ENCODE data around the gene TESK1. TPM values are rescaled to one million over a fixed set of nuclear protein-coding genes. Genes with fewer than 3 reads are reported as not detected.

The TESK1 gene
- total and polyA plus RNA-seq, 2 of the 4 experiments (the other 2 are of a cell fraction) = 3.4 to 21.0 TPM

DNA sequence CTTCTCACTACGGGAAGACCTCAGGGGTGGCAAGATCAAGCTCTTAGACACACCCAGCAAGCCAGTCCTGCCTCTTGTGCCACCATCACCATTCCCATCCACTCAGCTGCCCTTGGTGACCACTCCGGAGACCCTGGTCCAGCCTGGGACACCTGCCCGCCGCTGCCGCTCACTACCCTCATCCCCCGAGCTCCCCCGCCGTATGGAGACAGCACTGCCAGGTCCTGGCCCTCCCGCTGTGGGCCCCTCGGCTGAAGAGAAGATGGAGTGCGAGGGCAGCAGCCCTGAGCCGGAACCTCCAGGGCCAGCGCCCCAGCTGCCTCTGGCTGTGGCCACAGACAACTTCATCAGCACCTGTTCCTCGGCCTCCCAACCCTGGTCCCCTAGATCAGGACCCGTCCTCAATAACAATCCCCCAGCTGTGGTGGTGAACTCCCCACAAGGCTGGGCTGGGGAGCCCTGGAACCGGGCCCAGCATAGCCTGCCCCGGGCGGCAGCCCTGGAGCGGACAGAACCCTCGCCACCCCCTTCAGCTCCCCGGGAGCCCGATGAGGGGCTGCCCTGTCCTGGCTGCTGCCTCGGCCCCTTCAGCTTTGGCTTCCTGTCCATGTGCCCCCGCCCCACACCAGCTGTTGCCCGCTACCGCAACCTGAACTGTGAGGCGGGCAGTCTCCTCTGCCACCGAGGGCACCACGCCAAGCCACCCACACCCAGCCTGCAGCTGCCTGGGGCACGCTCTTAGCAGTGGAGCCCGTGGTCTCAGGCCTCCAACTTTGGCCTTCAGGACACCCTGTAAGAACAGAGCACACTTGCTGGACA lies 4.1 kb downstream of the TESK1 start:
- Histone ChIP-seq H2AK9ac (replicated peaks; ENCODE audit: low read depth, low read length, poor library complexity) (no peak overlapping the region), H2BK20ac (ENCODE audit: low read depth, low read length) (no peak overlapping the region), H3K9ac (ENCODE audit: low read depth, low read length) (no peak overlapping the region), H3K79me1 (ENCODE audit: low read depth in 1 of 2, low read length in 2 of 2) (peaks cover 9 to 28% of the 10 kb centered on the region in 2 experiments; a peak in 3 of 4 replicates), H3K27me3 (ENCODE audit: control insufficient read depth, insufficient read depth, low read length) (peaks cover 6% of the 10 kb centered on the region), H3K56ac (ENCODE audit: extremely low read depth, insufficient read depth, low read length) (no peak overlapping the region), H3K23ac (ENCODE audit: low read depth, low read length) (no peak overlapping the region), H4K8ac (ENCODE audit: low read depth in 2 of 2, low read length in 2 of 2) (no peak overlapping the region), H3K4me2 (ENCODE audit: low read depth, low read length) (no peak overlapping the region), H2BK15ac (ENCODE audit: low read depth, low read length) (no peak overlapping the region), H3K4ac (ENCODE audit: low read depth, low read length) (no peak overlapping the region), H2AFZ (replicated peaks; ENCODE audit: low read length, poor library complexity) (no peak overlapping the region), H3K4me3 (ENCODE audit: insufficient read depth, low read depth, low read length) (no peak overlapping the region), H4K5ac (ENCODE audit: low read depth, low read length) (no peak overlapping the region), H3K36me3 (ENCODE audit: control insufficient read depth, insufficient read depth, low read length) (peaks cover 27% of the 10 kb centered on the region), H2BK5ac (ENCODE audit: low read depth, low read length, poor library complexity, severe bottlenecking) (no peak overlapping the region), H4K91ac (ENCODE audit: insufficient read depth, low read depth, low read length) (no peak overlapping the region), H3K9me1 (ENCODE audit: insufficient read depth, low read length) (peaks cover 6% of the 10 kb centered on the region; the same call in 1 of the 2 replicates), H2BK120ac (ENCODE audit: low read depth, low read length) (no peak overlapping the region), H4K20me1 (ENCODE audit: insufficient read depth, low read length) (peaks cover 8% of the 10 kb centered on the region; the same call in 1 of the 2 replicates), H3K18ac (ENCODE audit: low read depth, low read length) (no peak overlapping the region), H3K9me3 (ENCODE audit: control insufficient read depth, insufficient read depth, low read length) (no peaks in the 10 kb centered on the region), H2AK5ac (ENCODE audit: low read depth, low read length) (no peak overlapping the region), H3K14ac (replicated peaks; ENCODE audit: low read depth, low read length) (no peak overlapping the region), H3K4me1 (ENCODE audit: control insufficient read depth, insufficient read depth, low read length) (peaks cover 2% of the 10 kb centered on the region), H3K27ac (ENCODE audit: insufficient read depth, low read length) (no peak overlapping the region)
- WGBS, 2 experiments (ENCODE audit: extremely low coverage in 2 of 2, insufficient read length in 1 of 2) = 92% methylated on average over 15 of the region's 31 CpGs; no CpG with 5 or more reads in 1 of the 2 experiments
- dilution Hi-C loops (cut with HindIII; ENCODE audit: low sequenced_read_pairs, unreplicated experiment) = no loop called here
- DNase-seq (no peak), ATAC-seq (ENCODE audit: low read depth) (no peak)
- in situ Hi-C loops (cut with MboI; ENCODE audit: low sequenced_read_pairs) = no loop called here
- TSS peak; percentile 67 for BruUV-seq (replicated peaks)
- POLR2A ChIA-PET (ENCODE audit: unreplicated experiment) = no interaction called here
- intact Hi-C loops (cut with micrococcal nuclease) = loop anchor here (10.0 kb wide), 1 partner anchor 76 kb away; the partner anchor contains the start of gene TPM2
- CTCF ChIA-PET = no interaction called here
- TF ChIP-seq RAD21 (IDR thresholded peaks at IDR 0.05; ENCODE audit: low read length) = no peak
- TF ChIP-seq CEBPB (IDR thresholded peaks at IDR 0.05; ENCODE audit: low read depth, low read length) = no peak
- TF ChIP-seq, protein P1, sequence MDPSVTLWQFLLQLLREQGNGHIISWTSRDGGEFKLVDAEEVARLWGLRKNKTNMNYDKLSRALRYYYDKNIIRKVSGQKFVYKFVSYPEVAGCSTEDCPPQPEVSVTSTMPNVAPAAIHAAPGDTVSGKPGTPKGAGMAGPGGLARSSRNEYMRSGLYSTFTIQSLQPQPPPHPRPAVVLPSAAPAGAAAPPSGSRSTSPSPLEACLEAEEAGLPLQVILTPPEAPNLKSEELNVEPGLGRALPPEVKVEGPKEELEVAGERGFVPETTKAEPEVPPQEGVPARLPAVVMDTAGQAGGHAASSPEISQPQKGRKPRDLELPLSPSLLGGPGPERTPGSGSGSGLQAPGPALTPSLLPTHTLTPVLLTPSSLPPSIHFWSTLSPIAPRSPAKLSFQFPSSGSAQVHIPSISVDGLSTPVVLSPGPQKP (IDR thresholded peaks at IDR 0.05; ENCODE audit: borderline replicate concordance, low read depth, low read length) = no peak
- no peak for TF ChIP-seq POLR2A (IDR thresholded peaks at IDR 0.05; ENCODE audit: low read depth, low read length)
- no peak for TF ChIP-seq NFE2L2 (IDR thresholded peaks at IDR 0.05; ENCODE audit: low read depth, low read length)
- TF ChIP-seq, protein P2, sequence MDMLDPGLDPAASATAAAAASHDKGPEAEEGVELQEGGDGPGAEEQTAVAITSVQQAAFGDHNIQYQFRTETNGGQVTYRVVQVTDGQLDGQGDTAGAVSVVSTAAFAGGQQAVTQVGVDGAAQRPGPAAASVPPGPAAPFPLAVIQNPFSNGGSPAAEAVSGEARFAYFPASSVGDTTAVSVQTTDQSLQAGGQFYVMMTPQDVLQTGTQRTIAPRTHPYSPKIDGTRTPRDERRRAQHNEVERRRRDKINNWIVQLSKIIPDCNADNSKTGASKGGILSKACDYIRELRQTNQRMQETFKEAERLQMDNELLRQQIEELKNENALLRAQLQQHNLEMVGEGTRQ (IDR thresholded peaks at IDR 0.05; ENCODE audit: low read depth, low read length) = no peak
- no peak for TF ChIP-seq CHD1 (IDR thresholded peaks at IDR 0.05; ENCODE audit: low read depth, low read length)
- no peak for TF ChIP-seq BHLHE40 (IDR thresholded peaks at IDR 0.05; ENCODE audit: low read depth, low read length)
- no peak for TF ChIP-seq RFX5 (IDR thresholded peaks at IDR 0.05; ENCODE audit: low read depth, low read length)
- no peak for TF ChIP-seq FOS (IDR thresholded peaks at IDR 0.05; ENCODE audit: low read depth, low read length)
- TF ChIP-seq MAFK (IDR thresholded peaks at IDR 0.05; ENCODE audit: low read depth, low read length) = no peak
- TF ChIP-seq, protein P3, sequence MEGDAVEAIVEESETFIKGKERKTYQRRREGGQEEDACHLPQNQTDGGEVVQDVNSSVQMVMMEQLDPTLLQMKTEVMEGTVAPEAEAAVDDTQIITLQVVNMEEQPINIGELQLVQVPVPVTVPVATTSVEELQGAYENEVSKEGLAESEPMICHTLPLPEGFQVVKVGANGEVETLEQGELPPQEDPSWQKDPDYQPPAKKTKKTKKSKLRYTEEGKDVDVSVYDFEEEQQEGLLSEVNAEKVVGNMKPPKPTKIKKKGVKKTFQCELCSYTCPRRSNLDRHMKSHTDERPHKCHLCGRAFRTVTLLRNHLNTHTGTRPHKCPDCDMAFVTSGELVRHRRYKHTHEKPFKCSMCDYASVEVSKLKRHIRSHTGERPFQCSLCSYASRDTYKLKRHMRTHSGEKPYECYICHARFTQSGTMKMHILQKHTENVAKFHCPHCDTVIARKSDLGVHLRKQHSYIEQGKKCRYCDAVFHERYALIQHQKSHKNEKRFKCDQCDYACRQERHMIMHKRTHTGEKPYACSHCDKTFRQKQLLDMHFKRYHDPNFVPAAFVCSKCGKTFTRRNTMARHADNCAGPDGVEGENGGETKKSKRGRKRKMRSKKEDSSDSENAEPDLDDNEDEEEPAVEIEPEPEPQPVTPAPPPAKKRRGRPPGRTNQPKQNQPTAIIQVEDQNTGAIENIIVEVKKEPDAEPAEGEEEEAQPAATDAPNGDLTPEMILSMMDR (conservative IDR thresholded peaks at IDR 0.05; ENCODE audit: low read depth, low read length) = no peak
- TF ChIP-seq MXI1 (IDR thresholded peaks at IDR 0.05; ENCODE audit: borderline replicate concordance, low read depth, low read length) = no peak
- TF ChIP-seq RCOR1 (IDR thresholded peaks at IDR 0.05; ENCODE audit: insufficient replicate concordance, low read length) = no peak
- no peak for TF ChIP-seq MAZ (IDR thresholded peaks at IDR 0.05; ENCODE audit: borderline replicate concordance, low read depth, low read length)

Measured in IMR-90 (cell line).